Measurements from ENCODE around the gene ATP1A3. TPM values are rescaled to one million over a fixed set of nuclear protein-coding genes. Genes with fewer than 3 reads are reported as not detected.
"Not testable (repeated sequence)": the region's sequence is repeated elsewhere in the genome, so short reads cannot be mapped to it uniquely, and the experiment has no call there.

Gene ATP1A3
- total and polyA plus RNA-seq, 2 donors (not counting 1 experiment from before 2014, with no cell fraction given) = 1.2 to 3.8 TPM

DNA sequence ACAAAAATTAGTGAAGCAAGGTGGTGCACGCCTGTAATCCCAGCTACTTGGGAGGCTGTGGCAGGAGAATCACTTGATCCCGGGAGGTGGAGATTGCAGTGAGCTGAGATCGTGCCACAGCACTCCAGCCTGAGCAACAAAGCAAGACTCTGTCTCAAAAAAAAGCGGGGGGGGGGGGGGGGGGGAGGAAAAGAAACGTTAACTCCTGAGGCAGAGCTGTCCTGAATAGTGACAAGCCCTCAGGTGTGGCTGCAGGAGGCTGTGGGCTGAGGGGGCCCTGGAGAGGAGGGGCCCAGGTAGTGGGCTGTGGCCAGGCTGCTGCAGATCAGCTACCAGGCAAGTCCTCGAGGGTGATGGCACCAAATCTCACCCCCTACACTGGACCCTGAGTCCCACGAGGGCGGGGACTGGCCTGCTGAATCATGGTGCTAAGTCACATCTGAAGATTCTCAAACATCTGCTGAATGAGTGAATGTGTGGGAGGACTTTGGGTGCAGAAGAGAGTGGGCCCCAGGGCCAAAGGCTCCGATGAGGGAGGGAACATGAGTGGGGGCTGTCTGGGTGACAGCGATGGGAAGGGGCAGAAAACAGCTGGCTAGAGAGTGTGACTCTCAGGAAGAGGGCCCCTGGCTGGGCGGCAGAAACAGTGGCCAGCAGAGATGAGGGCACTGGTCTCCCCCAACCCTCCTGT, 24.6 kb upstream of the ATP1A3 start:
- Histone ChIP-seq H3K9ac (ENCODE audit: low read length) (no peak overlapping the region), H3K27me3 (replicated peaks in 1 of 4; ENCODE audit: control extremely low read depth in 1 of 4, control insufficient read depth in 3 of 4, insufficient read depth in 4 of 4, low read length in 3 of 4) (no peaks in the 10 kb centered on the region), H2AFZ (ENCODE audit: insufficient read depth, low read depth, low read length, poor library complexity, severe bottlenecking) (no peak overlapping the region), H3K36me3 (replicated peaks in 1 of 2; ENCODE audit: control extremely low read depth in 1 of 2, control insufficient read depth in 1 of 2, extremely low read depth in 1 of 2, insufficient read depth in 2 of 2, low read length in 1 of 2) (no peaks in the 10 kb centered on the region), H3K4me2 (replicated peaks; ENCODE audit: low read depth, low read length, poor library complexity, severe bottlenecking) (no peak overlapping the region), H3K4me3 (ENCODE audit: control extremely low read depth in 1 of 5, extremely low read depth in 1 of 5, insufficient read depth in 1 of 5, low read depth in 2 of 5, low read length in 4 of 5) (no peak overlapping the region), H3K79me2 (ENCODE audit: control insufficient read depth, insufficient read depth, low read length) (no peaks in the 10 kb centered on the region), H3K27ac (ENCODE audit: low read length in 2 of 2) (no peak overlapping the region), H4K20me1 (ENCODE audit: control insufficient read depth, insufficient read depth, low read length, poor library complexity, severe bottlenecking) (no peaks in the 10 kb centered on the region), H3K9me3 (ENCODE audit: control extremely low read depth in 1 of 3, control insufficient read depth in 2 of 3, insufficient read depth in 1 of 3, low read length in 2 of 3) (no peaks in the 10 kb centered on the region), H3K4me1 (ENCODE audit: control insufficient read depth in 2 of 2, insufficient read depth in 2 of 2, low read length in 2 of 2) (no peaks in the 10 kb centered on the region)
- intact Hi-C loops (cut with micrococcal nuclease) = no loop called here
- TF ChIP-seq, protein P1, sequence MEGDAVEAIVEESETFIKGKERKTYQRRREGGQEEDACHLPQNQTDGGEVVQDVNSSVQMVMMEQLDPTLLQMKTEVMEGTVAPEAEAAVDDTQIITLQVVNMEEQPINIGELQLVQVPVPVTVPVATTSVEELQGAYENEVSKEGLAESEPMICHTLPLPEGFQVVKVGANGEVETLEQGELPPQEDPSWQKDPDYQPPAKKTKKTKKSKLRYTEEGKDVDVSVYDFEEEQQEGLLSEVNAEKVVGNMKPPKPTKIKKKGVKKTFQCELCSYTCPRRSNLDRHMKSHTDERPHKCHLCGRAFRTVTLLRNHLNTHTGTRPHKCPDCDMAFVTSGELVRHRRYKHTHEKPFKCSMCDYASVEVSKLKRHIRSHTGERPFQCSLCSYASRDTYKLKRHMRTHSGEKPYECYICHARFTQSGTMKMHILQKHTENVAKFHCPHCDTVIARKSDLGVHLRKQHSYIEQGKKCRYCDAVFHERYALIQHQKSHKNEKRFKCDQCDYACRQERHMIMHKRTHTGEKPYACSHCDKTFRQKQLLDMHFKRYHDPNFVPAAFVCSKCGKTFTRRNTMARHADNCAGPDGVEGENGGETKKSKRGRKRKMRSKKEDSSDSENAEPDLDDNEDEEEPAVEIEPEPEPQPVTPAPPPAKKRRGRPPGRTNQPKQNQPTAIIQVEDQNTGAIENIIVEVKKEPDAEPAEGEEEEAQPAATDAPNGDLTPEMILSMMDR (IDR thresholded peaks at IDR 0.05) = no peak
- no peak for TF ChIP-seq EZH2 (IDR thresholded peaks at IDR 0.05; ENCODE audit: borderline replicate concordance, insufficient read depth, low read depth, low read length, poor library complexity, severe bottlenecking)
- DNase-seq (no peak), ATAC-seq (ENCODE audit: low read depth) (no peak)
- Mint-ChIP-seq H3K27me3 (peaks cover 6% of the 10 kb centered on the region), H3K4me1 (no peaks in the 10 kb centered on the region), H3K4me3 (no peak overlapping the region), H3K9me3 (ENCODE audit: insufficient read depth) (no peaks in the 10 kb centered on the region), H3K27ac (no peak overlapping the region)
- WGBS (ENCODE audit: insufficient coverage) = 80% methylated on average over 5 of the region's 11 CpGs
- CTCF ChIA-PET = no interaction called here
- POLR2A ChIA-PET = no interaction called here

DNA sequence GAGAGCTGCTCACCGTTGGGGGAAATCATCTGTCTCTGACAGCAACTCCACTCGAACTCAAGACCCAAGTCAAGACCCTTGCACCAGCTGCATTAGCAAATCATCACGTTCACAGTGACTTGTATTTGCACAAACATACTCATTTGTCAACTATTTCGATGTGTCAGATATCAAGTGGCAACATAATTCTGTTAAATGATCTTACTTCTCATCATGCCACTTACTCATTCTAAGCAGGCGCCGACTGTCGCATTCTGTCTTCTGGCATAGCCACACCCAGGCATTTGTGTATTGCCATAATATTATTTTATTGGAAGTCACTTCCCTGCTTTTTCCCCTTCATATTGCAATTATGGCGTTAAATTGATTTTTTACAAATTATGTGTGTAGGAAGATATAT, 23.0 kb upstream of the ATP1A3 start:
- Mint-ChIP-seq H3K27ac (no peak overlapping the region), H3K9me3 (ENCODE audit: insufficient read depth) (no peaks in the 10 kb centered on the region), H3K27me3 (peaks cover 4% of the 10 kb centered on the region), H3K4me1 (no peaks in the 10 kb centered on the region), H3K4me3 (no peak overlapping the region)
- 93% methylated on average over 3 of the region's 8 CpGs for WGBS (ENCODE audit: insufficient coverage)
- Histone ChIP-seq H3K9ac (ENCODE audit: low read length) (no peak overlapping the region), H3K4me2 (replicated peaks; ENCODE audit: low read depth, low read length, poor library complexity, severe bottlenecking) (no peak overlapping the region), H2AFZ (ENCODE audit: insufficient read depth, low read depth, low read length, poor library complexity, severe bottlenecking) (no peak overlapping the region), H3K79me2 (ENCODE audit: control insufficient read depth, insufficient read depth, low read length) (no peaks in the 10 kb centered on the region), H3K4me1 (ENCODE audit: control insufficient read depth in 2 of 2, insufficient read depth in 2 of 2, low read length in 2 of 2) (no peaks in the 10 kb centered on the region), H3K4me3 (ENCODE audit: control extremely low read depth in 1 of 5, extremely low read depth in 1 of 5, insufficient read depth in 1 of 5, low read depth in 2 of 5, low read length in 4 of 5) (no peak overlapping the region), H4K20me1 (ENCODE audit: control insufficient read depth, insufficient read depth, low read length, poor library complexity, severe bottlenecking) (no peaks in the 10 kb centered on the region), H3K9me3 (ENCODE audit: control extremely low read depth in 1 of 3, control insufficient read depth in 2 of 3, insufficient read depth in 1 of 3, low read length in 2 of 3) (no peaks in the 10 kb centered on the region), H3K27me3 (replicated peaks in 1 of 4; ENCODE audit: control extremely low read depth in 1 of 4, control insufficient read depth in 3 of 4, insufficient read depth in 4 of 4, low read length in 3 of 4) (no peaks in the 10 kb centered on the region), H3K36me3 (replicated peaks in 1 of 2; ENCODE audit: control extremely low read depth in 1 of 2, control insufficient read depth in 1 of 2, extremely low read depth in 1 of 2, insufficient read depth in 2 of 2, low read length in 1 of 2) (no peaks in the 10 kb centered on the region), H3K27ac (ENCODE audit: low read length in 2 of 2) (no peak overlapping the region)
- DNase-seq = no peak
- CTCF ChIA-PET = interaction anchor here (1.4 kb wide), 1 partner anchor 18 kb away, joined by 5 read pairs; no protein-coding TSS in a partner anchor
- no peak for ATAC-seq (ENCODE audit: low read depth)
- intact Hi-C loops (cut with micrococcal nuclease) = no loop called here
- POLR2A ChIA-PET = no interaction called here
- TF ChIP-seq, protein P1 (IDR thresholded peaks at IDR 0.05) = no peak
- no peak for TF ChIP-seq EZH2 (IDR thresholded peaks at IDR 0.05; ENCODE audit: borderline replicate concordance, insufficient read depth, low read depth, low read length, poor library complexity, severe bottlenecking)

DNA sequence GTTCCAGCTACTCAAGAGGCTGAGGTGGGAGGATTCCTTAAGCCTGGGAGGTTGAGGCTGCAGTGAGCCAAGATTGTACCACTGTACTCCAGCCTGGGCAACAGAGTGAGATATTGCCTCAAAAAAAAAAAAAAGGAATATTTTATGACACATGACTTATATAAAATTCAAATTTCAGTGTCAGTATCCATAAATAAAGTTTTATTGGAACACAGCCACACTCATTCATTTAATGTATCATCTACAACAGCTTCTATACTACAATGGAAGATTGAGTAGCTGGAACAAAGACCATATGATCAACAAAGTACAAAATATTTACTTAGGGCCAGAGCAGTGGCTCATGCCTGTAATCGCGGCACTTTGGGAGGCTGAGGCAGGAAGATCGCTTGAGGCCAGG, 18.7 kb upstream of the ATP1A3 start:
- H3K4me3 ChIP-seq (ENCODE audit: control extremely low read depth in 1 of 5, extremely low read depth in 1 of 5, insufficient read depth in 1 of 5, low read depth in 2 of 5, low read length in 4 of 5); H3K9me3 ChIP-seq (ENCODE audit: control extremely low read depth in 1 of 3, control insufficient read depth in 2 of 3, insufficient read depth in 1 of 3, low read length in 2 of 3); H3K27me3 ChIP-seq (replicated peaks in 1 of 4; ENCODE audit: control extremely low read depth in 1 of 4, control insufficient read depth in 3 of 4, insufficient read depth in 4 of 4, low read length in 3 of 4); H3K79me2 ChIP-seq (ENCODE audit: control insufficient read depth, insufficient read depth, low read length); intact Hi-C loops (cut with micrococcal nuclease); H3K4me1 ChIP-seq (ENCODE audit: control insufficient read depth in 2 of 2, insufficient read depth in 2 of 2, low read length in 2 of 2); H3K4me1 Mint-ChIP-seq; H3K36me3 ChIP-seq (replicated peaks in 1 of 2; ENCODE audit: control extremely low read depth in 1 of 2, control insufficient read depth in 1 of 2, extremely low read depth in 1 of 2, insufficient read depth in 2 of 2, low read length in 1 of 2); H3K27me3 Mint-ChIP-seq; H3K9ac ChIP-seq (ENCODE audit: low read length); H3K9me3 Mint-ChIP-seq (ENCODE audit: insufficient read depth); H3K27ac Mint-ChIP-seq; H2AFZ ChIP-seq (ENCODE audit: insufficient read depth, low read depth, low read length, poor library complexity, severe bottlenecking); H4K20me1 ChIP-seq (ENCODE audit: control insufficient read depth, insufficient read depth, low read length, poor library complexity, severe bottlenecking); H3K4me3 Mint-ChIP-seq; ATAC-seq (ENCODE audit: low read depth); H3K4me2 ChIP-seq (replicated peaks; ENCODE audit: low read depth, low read length, poor library complexity, severe bottlenecking); H3K27ac ChIP-seq (ENCODE audit: low read length in 2 of 2); DNase-seq: not testable (repeated sequence)
- CTCF ChIA-PET = interaction anchor here (0.6 kb wide), 1 partner anchor 1208 kb away, joined by 3 read pairs; no protein-coding TSS in a partner anchor
- no CpG with 5 or more reads among the region's 3 CpGs for WGBS (ENCODE audit: insufficient coverage)
- POLR2A ChIA-PET = interaction anchor here (0.7 kb wide), 1 partner anchor 163 kb away, joined by 3 read pairs; no protein-coding TSS in a partner anchor

Measured in B cell (primary cell).